Measurements from ENCODE around the gene PCDH9. TPM values are rescaled to one million over a fixed set of nuclear protein-coding genes. Genes with fewer than 3 reads are reported as not detected.
"Not testable (repeated sequence)": the region's sequence is repeated elsewhere in the genome, so short reads cannot be mapped to it uniquely, and the experiment has no call there.

PCDH9 gene
- total and polyA plus RNA-seq, 2 of the 13 experiments (the other 11 are each of a cell fraction or from before 2014, with no cell fraction given) = 0.09 TPM; not detected in 1

- H3K27me3 ChIP-seq (ENCODE audit: control insufficient read depth in 1 of 2, insufficient read depth in 2 of 2, low read length in 2 of 2); H3K4me1 ChIP-seq (ENCODE audit: insufficient read depth, low read length); intact Hi-C loops (cut with micrococcal nuclease; ENCODE audit: unreplicated experiment); H3K9ac ChIP-seq (ENCODE audit: insufficient read depth, low read depth, low read length); H3K4me3 ChIP-seq (replicated peaks in 1 of 3; ENCODE audit: insufficient read depth in 1 of 3, low read depth in 2 of 3, low read length in 3 of 3); DNase-seq (ENCODE audit: low spot score); in situ Hi-C loops (cut with HindIII; ENCODE audit: extremely low pct_ligation_motif_present, low pct_unique_long_range_greater_than_20kb); POLR2A ChIA-PET; FAIRE-seq; H3K4me2 ChIP-seq (ENCODE audit: low read depth, low read length); H4K20me1 ChIP-seq (ENCODE audit: insufficient read depth, low read length); H3K36me3 ChIP-seq (replicated peaks in 1 of 2; ENCODE audit: control insufficient read depth in 1 of 2, insufficient read depth in 2 of 2, low read length in 2 of 2); H3K79me2 ChIP-seq (ENCODE audit: insufficient read depth, low read length); CTCF ChIA-PET (ENCODE audit: low intra/inter-chr PET ratio, low total read pairs); BruUV-seq (replicated peaks); ATAC-seq; H2AFZ ChIP-seq (ENCODE audit: low read length); H3K27ac ChIP-seq (ENCODE audit: extremely low read length, insufficient read depth, low read length): not testable (repeated sequence)
- H3K9me3 ChIP-seq (ENCODE audit: low read length) = peaks cover 23% of the 10 kb centered on the region
- 7% methylated on average over 4 of the region's 4 CpGs for WGBS (ENCODE audit: low lambda C conversion rate)
Observed at GRCh38 chr13:66760678-66761077, 469.5 kb downstream of the PCDH9 start.

- no TSS peak for BruUV-seq (replicated peaks)
- Histone ChIP-seq H3K27ac (ENCODE audit: extremely low read length, insufficient read depth, low read length) (no peak overlapping the region), H4K20me1 (ENCODE audit: insufficient read depth, low read length) (no peaks in the 10 kb centered on the region), H3K4me2 (ENCODE audit: low read depth, low read length) (no peak overlapping the region), H3K79me2 (ENCODE audit: insufficient read depth, low read length) (no peaks in the 10 kb centered on the region), H3K9me3 (ENCODE audit: low read length) (peaks cover 23% of the 10 kb centered on the region), H3K9ac (ENCODE audit: insufficient read depth, low read depth, low read length) (no peak overlapping the region), H3K27me3 (ENCODE audit: control insufficient read depth in 1 of 2, insufficient read depth in 2 of 2, low read length in 2 of 2) (no peaks in the 10 kb centered on the region), H3K4me3 (replicated peaks in 1 of 3; ENCODE audit: insufficient read depth in 1 of 3, low read depth in 2 of 3, low read length in 3 of 3) (no peak overlapping the region), H2AFZ (ENCODE audit: low read length) (no peak overlapping the region), H3K4me1 (ENCODE audit: insufficient read depth, low read length) (no peaks in the 10 kb centered on the region), H3K36me3 (replicated peaks in 1 of 2; ENCODE audit: control insufficient read depth in 1 of 2, insufficient read depth in 2 of 2, low read length in 2 of 2) (no peaks in the 10 kb centered on the region)
- POLR2A ChIA-PET = no interaction called here
- in situ Hi-C loops (cut with HindIII; ENCODE audit: extremely low pct_ligation_motif_present, low pct_unique_long_range_greater_than_20kb) = no loop called here
- FAIRE-seq (no peak), DNase-seq (ENCODE audit: low spot score) (no peak), ATAC-seq (no peak)
- whole genome bisulfite sequencing (ENCODE audit: low lambda C conversion rate) = 26% methylated on average over 1 of the region's 1 CpG
- intact Hi-C loops (cut with micrococcal nuclease; ENCODE audit: unreplicated experiment) = no loop called here
- CTCF ChIA-PET (ENCODE audit: low intra/inter-chr PET ratio, low total read pairs) = no interaction called here
- no peak for TF ChIP-seq RBFOX2 (IDR thresholded peaks at IDR 0.05; ENCODE audit: low read depth, low read length)
- TF ChIP-seq ZNF609 (CRISPR knock-in tag; IDR thresholded peaks at IDR 0.05; ENCODE audit: borderline replicate concordance) = no peak
- no peak for TF ChIP-seq ZBTB2 (CRISPR knock-in tag; IDR thresholded peaks at IDR 0.05; ENCODE audit: low read depth)
- TF ChIP-seq POGK (CRISPR knock-in tag; conservative IDR thresholded peaks at IDR 0.05) = no peak
- no peak for TF ChIP-seq ARNT (IDR thresholded peaks at IDR 0.05)
- no peak for TF ChIP-seq ZSCAN29 (CRISPR knock-in tag; conservative IDR thresholded peaks at IDR 0.05)
- TF ChIP-seq LBX2 (CRISPR knock-in tag; IDR thresholded peaks at IDR 0.05; ENCODE audit: borderline replicate concordance) = no peak
- no peak for TF ChIP-seq SRSF4 (IDR thresholded peaks at IDR 0.05; ENCODE audit: low read depth, low read length, poor library complexity, severe bottlenecking)
- TF ChIP-seq ZNF335 (CRISPR knock-in tag; IDR thresholded peaks at IDR 0.05) = no peak
- no peak for TF ChIP-seq MEF2D (CRISPR knock-in tag; IDR thresholded peaks at IDR 0.05)
Observed at GRCh38 chr13:66759919-66760318, 470.2 kb downstream of the PCDH9 start.
